HepG2 (cell line): ENCODE data around the gene SOX13. TPM values are rescaled to one million over a fixed set of nuclear protein-coding genes. Genes with fewer than 3 reads are reported as not detected.

ENCODE experiments used
- ATAC-seq: fragments of 200-7000 bp; cut with Tn5 transposase; 3 replicates; pipeline ENCODE4 v1.9.1; 2020; ENCODE audit warnings: mild to moderate bottlenecking, moderate library complexity
- BruUV-seq: library from RNA; stranded (reverse); fragments of 400-500 nt; replicated peaks from 2 replicates; lab custom pipeline; 2021; lab: Mats Ljungman, UMichigan
- CTCF ChIA-PET: fragments of 300-600 bp; formaldehyde crosslinking; extraction: SDS; loops from one replicate; lab custom pipeline; 2021; ENCODE audit warnings: low total read pairs, inconsistent platforms, low intra/inter-chr PET ratio; lab: Yijun Ruan, JAX
- POLR2A ChIA-PET: fragments of 350-600 bp; sonication (Branson Sonifier 250); formaldehyde crosslinking; loops from one replicate; lab custom pipeline; 2020; ENCODE audit warnings: antibody characterized with exemption, inconsistent platforms; lab: Yijun Ruan, JAX
- DNase-seq: peaks from one replicate; pipeline ENCODE4 v3.0.0-alpha.2; 2015; ENCODE audit warnings: low spot score
- FAIRE-seq: peaks from 3 replicates; lab custom pipeline; 2011; peaks lifted over from hg19 to GRCh38; lab: Jason Lieb, UNC
- H2AFZ ChIP-seq: one replicate; pipeline ENCODE4 v1.6.1; 2011; ENCODE audit warnings: low read length, inconsistent platforms
- H3K27ac ChIP-seq: fragments of 300-600 bp; 3 replicates; pipeline ENCODE4 v1.8.0; 2011; ENCODE audit warnings: mixed run types, mild to moderate bottlenecking, mixed read lengths, low read length, inconsistent platforms; ENCODE audit not compliant: insufficient read depth; ENCODE audit errors: extremely low read length
- H3K27me3 ChIP-seq, 2 experiments: fragments of 200-600 bp in 1 of 2; 2 replicates in 1 of 2; 3 replicates in 1 of 2; pipeline versions ENCODE4 v1.6.0 to v1.8.0; 2011; ENCODE audit warnings: low read length in 2 of 2, mild to moderate bottlenecking in 2 of 2, moderate library complexity in 2 of 2, inconsistent platforms in 1 of 2; ENCODE audit not compliant: insufficient read depth in 2 of 2, control insufficient read depth in 1 of 2
- H3K36me3 ChIP-seq, 2 experiments: fragments of 200-600 bp in 1 of 2; replicated peaks in 1 of 2; 2 replicates in 1 of 2; 3 replicates in 1 of 2; pipeline versions ENCODE4 v1.5.1 to v1.8.0; 2011; ENCODE audit warnings: low read length in 2 of 2, inconsistent platforms in 1 of 2; ENCODE audit not compliant: insufficient read depth in 2 of 2, control insufficient read depth in 1 of 2
- H3K4me1 ChIP-seq: 2 replicates; pipeline ENCODE4 v1.5.1; 2012; ENCODE audit warnings: low read length, inconsistent platforms; ENCODE audit not compliant: insufficient read depth
- H3K4me2 ChIP-seq: 2 replicates; pipeline ENCODE4 v1.6.0; 2011; ENCODE audit warnings: low read depth, low read length, inconsistent platforms
- H3K4me3 ChIP-seq, 3 experiments: fragments of 200-600 bp in 1 of 3; sonication (generic), shearing (Covaris generic) in 1 of 3; replicated peaks in 1 of 3; 2 replicates each; pipeline ENCODE4 v1.5.1; 2011 to 2016; ENCODE audit warnings: low read length in 3 of 3, inconsistent platforms in 2 of 3, low read depth in 2 of 3, mild to moderate bottlenecking in 2 of 3, control low read depth in 1 of 3, mixed read lengths in 1 of 3; ENCODE audit not compliant: insufficient read depth in 1 of 3
- H3K79me2 ChIP-seq: one replicate; pipeline ENCODE4 v1.6.1; 2011; ENCODE audit warnings: low read length, inconsistent platforms; ENCODE audit not compliant: insufficient read depth
- H3K9ac ChIP-seq: 2 replicates; pipeline ENCODE4 v1.6.0; 2011; ENCODE audit warnings: mild to moderate bottlenecking, low read depth, low read length, inconsistent platforms; ENCODE audit not compliant: insufficient read depth
- H3K9me3 ChIP-seq: 2 replicates; pipeline ENCODE4 v1.5.1; 2012; ENCODE audit warnings: mild to moderate bottlenecking, low read length
- H4K20me1 ChIP-seq: 2 replicates; pipeline ENCODE4 v1.6.0; 2011; ENCODE audit warnings: inconsistent platforms, mild to moderate bottlenecking, low read length, moderate library complexity; ENCODE audit not compliant: insufficient read depth
- BRF2 ChIP-seq: sonication (generic); formaldehyde crosslinking; IDR thresholded peaks from 2 replicates; pipeline ENCODE4 v1.8.1; 2022; ENCODE audit warnings: mild to moderate bottlenecking, missing genetic modification reagents
- DMAP1 ChIP-seq: IDR thresholded peaks from 2 replicates; pipeline ENCODE4 v1.6.1; 2016
- GLI4 ChIP-seq: sonication (generic); formaldehyde crosslinking; IDR thresholded peaks from 2 replicates; pipeline ENCODE4 v1.5.1; 2020; ENCODE audit warnings: missing genetic modification reagents, mild to moderate bottlenecking, moderate library complexity, borderline replicate concordance
- HDAC2 ChIP-seq: sonication (generic); formaldehyde crosslinking; IDR thresholded peaks from 2 replicates; pipeline ENCODE4 v1.4.0; 2020; ENCODE audit warnings: missing genetic modification reagents
- HOXA9 ChIP-seq: sonication (generic); formaldehyde crosslinking; IDR thresholded peaks from 2 replicates; pipeline ENCODE4 v1.8.1; 2022; ENCODE audit warnings: missing genetic modification reagents, mild to moderate bottlenecking, moderate library complexity, borderline replicate concordance
- KLF12 ChIP-seq: sonication (generic); formaldehyde crosslinking; IDR thresholded peaks from 2 replicates; pipeline ENCODE4 v1.4.0; 2020; ENCODE audit warnings: missing genetic modification reagents, borderline replicate concordance
- MIER2 ChIP-seq: IDR thresholded peaks from 2 replicates; pipeline ENCODE4 v1.6.1; 2016; ENCODE audit warnings: missing biosample characterization, missing genetic modification reagents
- MIER3 ChIP-seq: IDR thresholded peaks from 2 replicates; pipeline ENCODE4 v1.6.1; 2016; ENCODE audit warnings: missing compliant biosample characterization, borderline replicate concordance
- MTF2 ChIP-seq: sonication (generic); formaldehyde crosslinking; IDR thresholded peaks from 2 replicates; pipeline ENCODE4 v1.5.0; 2020; ENCODE audit warnings: missing genetic modification reagents, borderline replicate concordance
- NCOA5 ChIP-seq: sonication (generic); formaldehyde crosslinking; IDR thresholded peaks from 2 replicates; pipeline ENCODE4 v1.4.0; 2020; ENCODE audit warnings: missing genetic modification reagents
- NFATC3 ChIP-seq: sonication (generic); formaldehyde crosslinking; IDR thresholded peaks from 2 replicates; pipeline ENCODE4 v1.5.1; 2020; ENCODE audit warnings: mild to moderate bottlenecking, missing genetic modification reagents
- NFE2L1 ChIP-seq: sonication (generic); formaldehyde crosslinking; IDR thresholded peaks from 2 replicates; pipeline ENCODE4 v1.4.0; 2020; ENCODE audit warnings: missing genetic modification reagents, mild to moderate bottlenecking, borderline replicate concordance
- TERF1 ChIP-seq: sonication (generic); formaldehyde crosslinking; IDR thresholded peaks from 2 replicates; pipeline ENCODE4 v1.8.0; 2022; ENCODE audit warnings: mild to moderate bottlenecking, missing genetic modification reagents, moderate library complexity
- TOPORS ChIP-seq: sonication (generic); formaldehyde crosslinking; IDR thresholded peaks from 2 replicates; pipeline ENCODE4 v1.8.0; 2023; ENCODE audit warnings: mild to moderate bottlenecking, missing genetic modification reagents
- ZNF558 ChIP-seq: sonication (generic); formaldehyde crosslinking; IDR thresholded peaks from 2 replicates; pipeline ENCODE4 v1.9.0; 2022; ENCODE audit warnings: mild to moderate bottlenecking, missing genetic modification reagents, borderline replicate concordance
- ZNF737 ChIP-seq: sonication (generic); formaldehyde crosslinking; IDR thresholded peaks from 2 replicates; pipeline ENCODE4 v1.5.0; 2020; ENCODE audit warnings: missing genetic modification reagents, mild to moderate bottlenecking, borderline replicate concordance
- ZNF772 ChIP-seq: sonication (generic); formaldehyde crosslinking; IDR thresholded peaks from 2 replicates; pipeline ENCODE4 v1.5.0; 2020; ENCODE audit warnings: mild to moderate bottlenecking, missing genetic modification reagents
- ZSCAN25 ChIP-seq: sonication (generic); formaldehyde crosslinking; IDR thresholded peaks from 2 replicates; pipeline ENCODE4 v1.8.0; 2022; ENCODE audit warnings: mild to moderate bottlenecking, missing genetic modification reagents
- WGBS: methylation state at CpG from one replicate; pipeline ENCODE4 v1.1.6; 2017; ENCODE audit warnings: low lambda C conversion rate; 5-methylcytosine and 5-hydroxymethylcytosine counted together
- in situ Hi-C: cut with HindIII; loops from 2 replicates; pipeline ENCODE4 v1.10.0; 2017; ENCODE audit warnings: low pct_unique_long_range_greater_than_20kb; ENCODE audit not compliant: extremely low pct_ligation_motif_present
- intact Hi-C: fragments of 100-400 bp; cut with micrococcal nuclease; formaldehyde crosslinking; loops from one replicate; pipeline ENCODE4 v1.10.0; 2022; ENCODE audit not compliant: unreplicated experiment
- polyA plus RNA-seq, 8 experiments: library from polyadenylated mRNA; depleted of rRNA in 3 of 8; stranded (reverse) in 7 of 8; unstranded in 1 of 8; fragments of >200 nt; fragmentation: Illumina TruSeq in 4 of 8; extraction: Trizol in 4 of 8; gene quantifications; 2 replicates each; pipeline versions ENCODE4 v1.2.1 to v1.2.3, GENCODE V29; 2011 to 2016; ENCODE audit warnings: low read depth in 4 of 8, missing spikeins in 1 of 8, mixed read lengths in 1 of 8; ENCODE audit not compliant: insufficient read depth in 1 of 8
- total RNA-seq, 5 experiments: library from RNA; depleted of rRNA; stranded (reverse); fragments of >200 nt; fragmentation: Illumina TruSeq; extraction: Trizol; gene quantifications; 2 replicates each; pipeline ENCODE4 v1.2.3, GENCODE V29; 2016; ENCODE audit warnings: low read depth in 1 of 5

The SOX13 gene
- total and polyA plus RNA-seq, 2 of the 13 experiments (the other 11 are each of a cell fraction or from before 2014, with no cell fraction given): 13.3 to 15.8 TPM

- Histone ChIP-seq H3K27me3 (no peaks in the 10 kb centered on the region), H3K79me2 (peaks cover 87% of the 10 kb centered on the region), H4K20me1 (peaks cover 7% of the 10 kb centered on the region)
- 98% methylated on average over 7 of the region's 8 CpGs for WGBS
- no peak for ATAC-seq
- intact Hi-C loops (no loop called here), in situ Hi-C loops (no loop called here)
- CTCF ChIA-PET: no interaction called here
- DNase-seq: no peak
- TF ChIP-seq MIER3: no peak
- TF ChIP-seq BRF2: no peak
- no peak for TF ChIP-seq MTF2 (CRISPR knock-in tag)
- TF ChIP-seq TOPORS (CRISPR knock-in tag): no peak
- TF ChIP-seq ZNF558 (CRISPR knock-in tag): no peak
- TF ChIP-seq ZNF772 (CRISPR knock-in tag): no peak
- TF ChIP-seq NFE2L1 (CRISPR knock-in tag): no peak
- TF ChIP-seq DMAP1 (CRISPR knock-in tag): no peak
- TF ChIP-seq HOXA9 (CRISPR knock-in tag): no peak
- TF ChIP-seq HDAC2: no peak
- TF ChIP-seq GLI4 (CRISPR knock-in tag): no peak
- TF ChIP-seq KLF12: no peak
- no peak for TF ChIP-seq ZSCAN25 (CRISPR knock-in tag)
- TF ChIP-seq NCOA5 (CRISPR knock-in tag): no peak
- no peak for TF ChIP-seq NFATC3
- no peak for TF ChIP-seq ZNF737 (CRISPR knock-in tag)
- no peak for TF ChIP-seq MIER2 (CRISPR knock-in tag)
- no peak for TF ChIP-seq TERF1 (CRISPR knock-in tag)
- TF ChIP-seq, all 625 proteins: peak for 0
- H3K4me3 ChIP-seq: no peak overlapping the region
- H3K4me2 ChIP-seq: no peak overlapping the region
- no peak overlapping the region for H3K9ac ChIP-seq
- no peak overlapping the region for H3K27ac ChIP-seq
- H2AFZ ChIP-seq: no peak overlapping the region
- peaks cover 61% of the 10 kb centered on the region for H3K4me1 ChIP-seq
- no TSS peak for BruUV-seq
- H3K36me3 ChIP-seq: peaks cover 0 to 3% of the 10 kb centered on the region in 2 experiments; a peak in 1 of 5 replicates
- POLR2A ChIA-PET: no interaction called here
- no peaks in the 10 kb centered on the region for H3K9me3 ChIP-seq
- FAIRE-seq: no peak
Observed at GRCh38 chr1:204087181-204087892, 14.4 kb downstream of the SOX13 start.
